ENCODE data around the gene SLC17A1. TPM values are rescaled to one million over a fixed set of nuclear protein-coding genes. Genes with fewer than 3 reads are reported as not detected.

Gene SLC17A1
- total and polyA plus RNA-seq, 2 donors (not counting 1 experiment from before 2014, with no cell fraction given) = not detected

DNA sequence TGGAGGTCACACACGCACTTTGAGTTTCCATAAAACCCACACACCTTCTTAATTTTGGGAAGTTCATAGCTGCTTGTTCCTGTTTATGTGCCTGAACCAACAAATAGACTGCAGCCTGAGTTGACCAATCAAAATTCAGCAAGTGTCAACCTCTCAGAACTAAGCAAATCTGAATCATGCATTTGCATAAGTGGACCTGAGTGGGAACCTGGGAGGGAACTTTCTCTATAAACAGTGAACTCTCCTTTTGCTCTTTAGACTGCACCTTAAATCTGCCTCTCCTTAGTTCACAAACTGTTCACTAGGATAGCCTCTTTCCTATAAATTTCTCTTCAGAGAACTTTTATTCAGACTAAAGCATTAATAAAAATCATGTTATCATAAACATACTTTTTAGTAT is 37.9 kb downstream of the SLC17A1 start:
- no peaks in the 10 kb centered on the region for H3K27me3 ChIP-seq (ENCODE audit: control insufficient read depth, insufficient read depth, low read length)
- H3K4me1 ChIP-seq (ENCODE audit: control insufficient read depth, extremely low read depth, insufficient read depth, low read length) = no peaks in the 10 kb centered on the region
- TF ChIP-seq, protein P1, sequence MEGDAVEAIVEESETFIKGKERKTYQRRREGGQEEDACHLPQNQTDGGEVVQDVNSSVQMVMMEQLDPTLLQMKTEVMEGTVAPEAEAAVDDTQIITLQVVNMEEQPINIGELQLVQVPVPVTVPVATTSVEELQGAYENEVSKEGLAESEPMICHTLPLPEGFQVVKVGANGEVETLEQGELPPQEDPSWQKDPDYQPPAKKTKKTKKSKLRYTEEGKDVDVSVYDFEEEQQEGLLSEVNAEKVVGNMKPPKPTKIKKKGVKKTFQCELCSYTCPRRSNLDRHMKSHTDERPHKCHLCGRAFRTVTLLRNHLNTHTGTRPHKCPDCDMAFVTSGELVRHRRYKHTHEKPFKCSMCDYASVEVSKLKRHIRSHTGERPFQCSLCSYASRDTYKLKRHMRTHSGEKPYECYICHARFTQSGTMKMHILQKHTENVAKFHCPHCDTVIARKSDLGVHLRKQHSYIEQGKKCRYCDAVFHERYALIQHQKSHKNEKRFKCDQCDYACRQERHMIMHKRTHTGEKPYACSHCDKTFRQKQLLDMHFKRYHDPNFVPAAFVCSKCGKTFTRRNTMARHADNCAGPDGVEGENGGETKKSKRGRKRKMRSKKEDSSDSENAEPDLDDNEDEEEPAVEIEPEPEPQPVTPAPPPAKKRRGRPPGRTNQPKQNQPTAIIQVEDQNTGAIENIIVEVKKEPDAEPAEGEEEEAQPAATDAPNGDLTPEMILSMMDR (conservative IDR thresholded peaks at IDR 0.05 in 1 of 2, IDR thresholded peaks at IDR 0.05 in 1 of 2; ENCODE audit: low read depth in 1 of 2, low read length in 2 of 2) = no peak
- TF ChIP-seq EZH2 (IDR thresholded peaks at IDR 0.05; ENCODE audit: low read length, missing control alignments) = no peak
- H3K9ac ChIP-seq (ENCODE audit: insufficient read depth, low read length) = no peak overlapping the region
- no peak overlapping the region for H3K27ac ChIP-seq (ENCODE audit: insufficient read depth, low read length)
- no peak overlapping the region for H2AFZ ChIP-seq (ENCODE audit: low read length)
- no peaks in the 10 kb centered on the region for H3K9me3 ChIP-seq (ENCODE audit: control insufficient read depth, insufficient read depth, low read depth, low read length)
- no peaks in the 10 kb centered on the region for H3K36me3 ChIP-seq (ENCODE audit: control insufficient read depth, insufficient read depth, low read length)
- H3K4me2 ChIP-seq (ENCODE audit: extremely low read depth, insufficient read depth, low read length) = no peak overlapping the region
- no peak for DNase-seq (ENCODE audit: low read depth in 2 of 2)
- H4K20me1 ChIP-seq (ENCODE audit: control insufficient read depth, extremely low read depth, insufficient read depth, low read length) = no peaks in the 10 kb centered on the region
- no peaks in the 10 kb centered on the region for H3K79me2 ChIP-seq (ENCODE audit: control insufficient read depth, insufficient read depth, low read length)
- no peak overlapping the region for H3K4me3 ChIP-seq (replicated peaks in 1 of 4; ENCODE audit: control extremely low read depth in 1 of 4, insufficient read depth in 1 of 4, low read depth in 3 of 4, low read length in 4 of 4)

DNA sequence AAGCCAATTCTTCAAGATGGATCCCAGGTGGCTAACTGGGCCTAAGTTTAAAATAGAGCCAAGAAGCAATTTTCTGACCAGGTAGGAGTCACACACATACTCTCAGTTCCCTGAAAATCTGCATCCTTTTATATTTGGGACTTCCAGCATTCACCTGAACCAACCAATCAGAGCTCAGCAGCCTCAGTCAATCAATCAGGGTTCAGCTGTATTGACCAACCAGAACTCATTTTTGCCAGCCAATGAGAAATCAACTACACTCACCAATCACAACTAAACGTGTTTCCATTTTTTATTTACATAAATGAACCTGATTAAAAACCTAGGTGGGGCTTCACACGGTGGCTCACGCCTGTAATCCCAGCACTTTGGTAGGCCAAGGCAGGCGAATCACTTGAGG is 39.8 kb downstream of the SLC17A1 start:
- TF ChIP-seq, protein P1 (conservative IDR thresholded peaks at IDR 0.05 in 1 of 2, IDR thresholded peaks at IDR 0.05 in 1 of 2; ENCODE audit: low read depth in 1 of 2, low read length in 2 of 2) = no peak
- TF ChIP-seq EZH2 (IDR thresholded peaks at IDR 0.05; ENCODE audit: low read length, missing control alignments) = no peak
- Histone ChIP-seq H3K9ac (ENCODE audit: insufficient read depth, low read length) (no peak overlapping the region), H3K27ac (ENCODE audit: insufficient read depth, low read length) (no peak overlapping the region), H3K36me3 (ENCODE audit: control insufficient read depth, insufficient read depth, low read length) (no peaks in the 10 kb centered on the region), H4K20me1 (ENCODE audit: control insufficient read depth, extremely low read depth, insufficient read depth, low read length) (no peaks in the 10 kb centered on the region), H3K9me3 (ENCODE audit: control insufficient read depth, insufficient read depth, low read depth, low read length) (no peaks in the 10 kb centered on the region), H3K27me3 (ENCODE audit: control insufficient read depth, insufficient read depth, low read length) (no peaks in the 10 kb centered on the region), H3K4me3 (replicated peaks in 1 of 4; ENCODE audit: control extremely low read depth in 1 of 4, insufficient read depth in 1 of 4, low read depth in 3 of 4, low read length in 4 of 4) (no peak overlapping the region), H3K79me2 (ENCODE audit: control insufficient read depth, insufficient read depth, low read length) (no peaks in the 10 kb centered on the region), H3K4me1 (ENCODE audit: control insufficient read depth, extremely low read depth, insufficient read depth, low read length) (no peaks in the 10 kb centered on the region), H3K4me2 (ENCODE audit: extremely low read depth, insufficient read depth, low read length) (no peak overlapping the region), H2AFZ (ENCODE audit: low read length) (no peak overlapping the region)
- no peak for DNase-seq (ENCODE audit: low read depth in 2 of 2)

DNA sequence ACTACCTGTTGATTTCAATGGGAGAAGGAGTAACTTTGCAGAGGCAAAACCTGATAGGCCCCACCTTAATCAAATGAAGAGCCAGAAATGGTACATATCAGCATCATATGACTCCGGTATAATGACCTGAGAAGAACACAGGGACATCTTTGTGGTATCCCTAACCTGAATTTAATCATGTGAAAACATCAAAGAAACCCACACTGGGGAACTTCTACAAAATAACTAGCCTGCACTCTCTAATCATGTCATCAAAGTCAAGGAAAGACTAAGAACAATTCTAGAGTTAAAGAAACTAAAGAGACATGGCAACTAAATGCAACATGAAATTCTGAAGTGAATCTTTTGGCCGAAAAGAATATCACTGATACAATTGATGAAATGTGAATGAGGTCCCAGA is 42.4 kb downstream of the SLC17A1 start:
- Histone ChIP-seq H3K79me2 (ENCODE audit: control insufficient read depth, insufficient read depth, low read length) (no peaks in the 10 kb centered on the region), H3K4me1 (ENCODE audit: control insufficient read depth, extremely low read depth, insufficient read depth, low read length) (no peaks in the 10 kb centered on the region), H3K27me3 (ENCODE audit: control insufficient read depth, insufficient read depth, low read length) (no peaks in the 10 kb centered on the region), H3K27ac (ENCODE audit: insufficient read depth, low read length) (no peak overlapping the region), H3K9ac (ENCODE audit: insufficient read depth, low read length) (no peak overlapping the region), H3K4me2 (ENCODE audit: extremely low read depth, insufficient read depth, low read length) (no peak overlapping the region), H2AFZ (ENCODE audit: low read length) (no peak overlapping the region), H3K4me3 (replicated peaks in 1 of 4; ENCODE audit: control extremely low read depth in 1 of 4, insufficient read depth in 1 of 4, low read depth in 3 of 4, low read length in 4 of 4) (no peak overlapping the region), H4K20me1 (ENCODE audit: control insufficient read depth, extremely low read depth, insufficient read depth, low read length) (no peaks in the 10 kb centered on the region), H3K9me3 (ENCODE audit: control insufficient read depth, insufficient read depth, low read depth, low read length) (no peaks in the 10 kb centered on the region), H3K36me3 (ENCODE audit: control insufficient read depth, insufficient read depth, low read length) (no peaks in the 10 kb centered on the region)
- no peak for TF ChIP-seq EZH2 (IDR thresholded peaks at IDR 0.05; ENCODE audit: low read length, missing control alignments)
- TF ChIP-seq, protein P1 (conservative IDR thresholded peaks at IDR 0.05 in 1 of 2, IDR thresholded peaks at IDR 0.05 in 1 of 2; ENCODE audit: low read depth in 1 of 2, low read length in 2 of 2) = no peak
- no peak for DNase-seq (ENCODE audit: low read depth in 2 of 2)
